CD4-positive, alpha-beta T cell (primary cell): ENCODE data around the gene LHFPL6. TPM values are rescaled to one million over a fixed set of nuclear protein-coding genes. Genes with fewer than 3 reads are reported as not detected.

ENCODE experiments used
- ATAC-seq: fragments of 200-7000 bp; cut with Tn5 transposase; one replicate; pipeline ENCODE4 v1.10.0; 2022; ENCODE audit warnings: mild to moderate bottlenecking; ENCODE audit not compliant: poor library complexity
- CTCF ChIA-PET: fragments of 350-600 bp; sonication (Branson Sonifier 250); formaldehyde crosslinking; loops from one replicate; lab custom pipeline; 2021; ENCODE audit warnings: antibody characterized with exemption, inconsistent platforms; lab: Charles Lee
- POLR2A ChIA-PET: fragments of 350-600 bp; sonication (Branson Sonifier 250); formaldehyde crosslinking; loops from one replicate; lab custom pipeline; 2021; ENCODE audit warnings: antibody characterized with exemption, inconsistent platforms; lab: Charles Lee
- DNase-seq, 14 experiments: peaks; one replicate each; pipeline ENCODE4 v3.0.0-alpha.2; 2013 to 2020; ENCODE audit warnings: mixed read lengths in 2 of 14
- H3K27ac ChIP-seq, 2 donors: one replicate each; pipeline versions ENCODE4 v1.5.1 to v1.7.0; 2013; ENCODE audit warnings: low read length in 2 of 2, low read depth in 1 of 2, mild to moderate bottlenecking in 1 of 2
- H3K27me3 ChIP-seq, 2 experiments: 1 replicate in 1 of 2; 2 replicates in 1 of 2; pipeline versions ENCODE4 v1.6.1 to v1.7.0; 2013; ENCODE audit warnings: low read length in 2 of 2, control low read depth in 1 of 2, mild to moderate bottlenecking in 1 of 2, moderate library complexity in 1 of 2; ENCODE audit not compliant: insufficient read depth in 2 of 2, control insufficient read depth in 1 of 2
- H3K36me3 ChIP-seq: one replicate; pipeline ENCODE4 v1.6.1; 2013; ENCODE audit warnings: low read length, control low read depth; ENCODE audit not compliant: insufficient read depth
- H3K4me1 ChIP-seq: one replicate; pipeline ENCODE4 v1.6.1; 2013; ENCODE audit warnings: low read length, control low read depth; ENCODE audit not compliant: insufficient read depth
- H3K4me3 ChIP-seq: one replicate; pipeline ENCODE4 v1.5.1; 2013; ENCODE audit warnings: mild to moderate bottlenecking, low read length, moderate library complexity
- H3K9me3 ChIP-seq, 2 experiments: 1 replicate in 1 of 2; 2 replicates in 1 of 2; pipeline versions ENCODE4 v1.6.1 to v1.7.0; 2013; ENCODE audit warnings: low read length in 2 of 2, mild to moderate bottlenecking in 2 of 2, control low read depth in 1 of 2, moderate library complexity in 1 of 2; ENCODE audit not compliant: control insufficient read depth in 1 of 2, insufficient read depth in 1 of 2
- H3K27ac Mint-ChIP-seq: one replicate; pipeline ENCODE4 v1.8.0; 2020; ENCODE audit warnings: mixed read lengths
- H3K27me3 Mint-ChIP-seq: one replicate; pipeline ENCODE4 v1.8.0; 2021; ENCODE audit warnings: mixed read lengths
- H3K36me3 Mint-ChIP-seq: one replicate; pipeline ENCODE4 v1.8.0; 2021; ENCODE audit warnings: low read depth, mixed read lengths
- H3K4me1 Mint-ChIP-seq: one replicate; pipeline ENCODE4 v1.8.0; 2021; ENCODE audit warnings: low read depth, mixed read lengths
- H3K4me3 Mint-ChIP-seq: one replicate; pipeline ENCODE4 v1.8.0; 2020; ENCODE audit warnings: mild to moderate bottlenecking, mixed read lengths
- H3K9me3 Mint-ChIP-seq: one replicate; pipeline ENCODE4 v1.8.0; 2020; ENCODE audit warnings: mixed read lengths
- CTCF ChIP-seq: fragments of 200-600 bp; IDR thresholded peaks from one replicate; pipeline ENCODE4 v1.8.0; 2022; ENCODE audit warnings: antibody characterized with exemption, mild to moderate bottlenecking
- intact Hi-C, 2 experiments: fragments of 100-400 bp; cut with DNase I in 1 of 2; cut with micrococcal nuclease in 1 of 2; formaldehyde crosslinking; loops; one replicate each; pipeline versions ENCODE4 v1.15.1 to v1.9.0; 2023 to 2025; cut with DNase I, micrococcal nuclease
- total RNA-seq, 174 experiments: library from RNA in 2 of 174; stranded (reverse) in 2 of 174; gene quantifications; one replicate each; pipeline ENCODE4 v1.2.3 and lab custom pipeline; 2021 to 2026

The LHFPL6 gene
- total RNA-seq, 2 experiments from 2014 or later, result not detected

DNA sequence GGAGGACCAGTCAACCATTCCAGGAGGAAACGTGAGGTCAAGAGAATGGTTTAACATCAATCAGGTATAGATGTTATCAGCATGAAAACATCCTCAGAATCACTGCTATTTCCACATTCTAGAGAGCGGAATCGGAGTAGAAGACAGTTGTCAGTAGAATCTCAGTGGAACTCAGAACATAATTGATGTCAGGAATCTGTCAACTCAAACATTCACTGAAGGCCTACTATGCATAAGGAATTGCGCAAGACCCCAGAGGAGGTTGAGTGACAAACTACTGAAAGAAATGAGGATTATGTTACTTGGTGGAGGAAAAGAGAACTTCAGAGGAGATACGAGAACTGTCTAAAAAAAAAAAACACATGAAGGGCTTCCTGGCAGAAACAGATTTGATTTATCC is 97.8 kb downstream of the LHFPL6 start:
- DNase-seq, result no peak
- H3K27me3 Mint-ChIP-seq, result peaks cover 4% of the 10 kb centered on the region
- ChIA-PET POLR2A (no interaction called here), CTCF (no interaction called here)
- TF ChIP-seq CTCF, result no peak
- Histone ChIP-seq H3K4me1 (no peaks in the 10 kb centered on the region), H3K27me3 (no peaks in the 10 kb centered on the region), H3K36me3 (no peaks in the 10 kb centered on the region), H3K4me3 (no peak overlapping the region), H3K27ac (no peak overlapping the region), H3K9me3 (no peaks in the 10 kb centered on the region)
- intact Hi-C loops, result no loop called here
- H3K4me1 Mint-ChIP-seq, result no peaks in the 10 kb centered on the region
- no peak overlapping the region for H3K4me3 Mint-ChIP-seq
- H3K27ac Mint-ChIP-seq, result no peak overlapping the region
- no peaks in the 10 kb centered on the region for H3K9me3 Mint-ChIP-seq
- no peak for ATAC-seq
- H3K36me3 Mint-ChIP-seq, result no peaks in the 10 kb centered on the region

GRCh38 chr13:39503048-39503447 is 99.9 kb downstream of the LHFPL6 start:
- ChIA-PET CTCF (no interaction called here), POLR2A (no interaction called here)
- Histone ChIP-seq H3K4me1 (no peaks in the 10 kb centered on the region), H3K36me3 (no peaks in the 10 kb centered on the region), H3K9me3 (no peaks in the 10 kb centered on the region), H3K27me3 (no peaks in the 10 kb centered on the region), H3K27ac (no peak overlapping the region), H3K4me3 (no peak overlapping the region)
- Mint-ChIP-seq H3K27me3 (no peaks in the 10 kb centered on the region), H3K9me3 (no peaks in the 10 kb centered on the region), H3K36me3 (no peaks in the 10 kb centered on the region), H3K27ac (no peak overlapping the region), H3K4me1 (no peaks in the 10 kb centered on the region), H3K4me3 (no peak overlapping the region)
- no peak for TF ChIP-seq CTCF
- intact Hi-C loops, result no loop called here
- DNase-seq (no peak), ATAC-seq (no peak)

DNA sequence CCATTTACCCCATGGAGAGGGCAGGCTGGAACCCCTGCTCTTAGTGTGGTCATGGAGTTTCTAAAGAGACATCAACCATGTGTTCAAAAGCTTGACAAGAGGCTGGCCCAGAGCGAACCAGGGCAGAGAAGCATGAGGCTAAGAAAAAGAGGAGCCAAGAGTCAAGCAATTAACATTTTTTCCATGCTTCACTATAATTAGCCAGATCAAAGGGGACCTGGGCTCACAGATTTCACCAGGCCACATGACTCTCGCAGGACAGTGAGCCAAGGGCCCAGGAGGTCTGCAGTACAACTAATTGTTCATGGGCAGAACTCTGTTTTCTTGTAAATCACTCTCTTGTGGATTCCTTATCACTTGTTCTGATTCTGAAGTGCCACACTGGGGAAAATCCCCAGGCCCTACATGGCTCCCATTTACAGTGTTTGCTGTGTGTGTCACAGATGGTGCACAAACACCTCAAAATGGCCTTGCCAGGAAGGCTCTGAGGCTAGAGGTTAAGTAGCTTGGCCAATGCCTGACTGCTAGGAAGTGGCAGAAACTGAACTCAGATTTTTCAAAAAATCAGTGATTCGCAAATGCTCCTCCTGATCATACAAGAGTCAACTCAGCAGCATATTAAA is 101.2 kb downstream of the LHFPL6 start:
- H3K4me1 ChIP-seq, result no peaks in the 10 kb centered on the region
- H3K36me3 ChIP-seq, result no peaks in the 10 kb centered on the region
- no peak for ATAC-seq
- H3K9me3 ChIP-seq, result no peaks in the 10 kb centered on the region
- ChIA-PET CTCF (no interaction called here), POLR2A (no interaction called here)
- no peak overlapping the region for H3K4me3 ChIP-seq
- no peaks in the 10 kb centered on the region for H3K4me1 Mint-ChIP-seq
- no peaks in the 10 kb centered on the region for H3K27me3 ChIP-seq
- no peak overlapping the region for H3K27ac Mint-ChIP-seq
- no peaks in the 10 kb centered on the region for H3K27me3 Mint-ChIP-seq
- intact Hi-C loops, result no loop called here
- H3K4me3 Mint-ChIP-seq, result no peak overlapping the region
- TF ChIP-seq CTCF, result no peak
- no peaks in the 10 kb centered on the region for H3K36me3 Mint-ChIP-seq
- no peaks in the 10 kb centered on the region for H3K9me3 Mint-ChIP-seq
- H3K27ac ChIP-seq, result no peak overlapping the region
- no peak for DNase-seq
